MV-4-11 (cell line): ENCODE measurements around the gene TMEM108.
"Not testable (repeated sequence)": the region's sequence is repeated elsewhere in the genome, so short reads cannot be mapped to it uniquely, and the experiment has no call there.

Source experiments
- DNase-seq: peaks from one replicate; lab custom pipeline; 2025; lab: John Stamatoyannopoulos, UW

Gene TMEM108

GRCh38 chr3:133038089-133038730 lies at the start of gene TMEM108:
Gene TMEM108, plus strand, starts transcription at chr3:133038391.
- no peak for DNase-seq

DNA sequence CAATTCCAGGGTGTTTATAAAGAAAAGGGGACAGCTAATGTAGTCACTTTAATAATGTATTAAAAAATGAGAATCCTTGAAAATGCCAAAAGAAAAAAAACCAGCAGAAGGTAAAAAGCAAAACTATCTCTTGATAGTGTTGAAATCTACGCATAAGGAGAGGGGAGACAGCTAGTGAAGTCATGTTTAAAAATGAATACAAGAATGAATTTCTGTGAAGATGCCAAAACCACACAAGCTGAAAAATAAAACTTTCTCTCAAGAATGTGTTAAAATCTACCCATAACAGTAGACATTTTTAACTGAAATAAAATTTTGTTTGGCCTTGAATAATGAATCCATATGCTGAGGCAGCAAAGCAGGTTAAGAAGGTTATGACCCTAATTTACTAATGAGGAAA lies 42.2 kb upstream of the TMEM108 start:
- DNase-seq, result no peak

GRCh38 chr3:132997404-132998185 lies 40.6 kb upstream of the TMEM108 start:
- DNase-seq, result no peak

DNA sequence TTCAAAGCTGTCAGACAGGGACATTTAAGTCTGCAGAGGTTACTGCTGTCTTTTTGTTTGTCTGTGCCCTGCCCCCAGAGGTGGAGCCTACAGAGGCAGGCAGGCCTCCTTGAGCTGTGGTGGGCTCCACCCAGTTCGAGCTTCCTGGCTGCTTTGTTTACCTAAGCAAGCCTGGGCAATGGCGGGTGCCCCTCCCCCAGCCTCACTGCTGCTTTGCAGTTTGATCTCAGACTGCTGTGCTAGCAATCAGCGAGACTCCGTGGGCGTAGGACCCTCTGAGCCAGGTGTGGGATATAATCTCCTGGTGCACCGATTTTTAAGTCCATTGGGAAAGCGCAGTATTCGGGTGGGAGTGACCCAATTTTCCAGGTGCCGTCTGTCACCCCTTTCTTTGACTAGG lies 33.2 kb upstream of the TMEM108 start:
- not testable (repeated sequence) for DNase-seq

- DNase-seq, result no peak
These were observed 30.6 kb upstream of the TMEM108 start for GRCh38 chr3:133007601-133008000.

DNA sequence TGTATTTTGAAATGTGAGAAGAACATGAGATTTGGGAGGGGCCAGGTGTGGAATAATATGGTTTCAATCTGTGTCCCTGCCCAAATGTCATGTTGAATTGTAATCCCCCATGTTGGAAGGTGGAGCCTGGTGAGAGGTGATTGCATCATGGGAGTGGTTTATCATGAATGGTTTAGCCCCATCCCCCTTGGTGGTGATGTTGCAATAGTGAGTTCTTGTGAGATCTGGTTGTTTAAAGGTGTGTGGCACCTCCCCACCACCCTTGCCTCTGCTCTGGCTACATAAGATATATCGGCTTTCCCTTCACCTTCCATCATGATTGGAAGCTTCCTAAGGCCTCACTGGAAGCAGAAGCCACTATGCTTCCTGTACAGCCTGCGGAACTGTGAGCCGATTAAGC lies 23.9 kb upstream of the TMEM108 start:
- no peak for DNase-seq

GRCh38 chr3:133015573-133015972 lies 22.6 kb upstream of the TMEM108 start:
- DNase-seq, result not testable (repeated sequence)

DNA sequence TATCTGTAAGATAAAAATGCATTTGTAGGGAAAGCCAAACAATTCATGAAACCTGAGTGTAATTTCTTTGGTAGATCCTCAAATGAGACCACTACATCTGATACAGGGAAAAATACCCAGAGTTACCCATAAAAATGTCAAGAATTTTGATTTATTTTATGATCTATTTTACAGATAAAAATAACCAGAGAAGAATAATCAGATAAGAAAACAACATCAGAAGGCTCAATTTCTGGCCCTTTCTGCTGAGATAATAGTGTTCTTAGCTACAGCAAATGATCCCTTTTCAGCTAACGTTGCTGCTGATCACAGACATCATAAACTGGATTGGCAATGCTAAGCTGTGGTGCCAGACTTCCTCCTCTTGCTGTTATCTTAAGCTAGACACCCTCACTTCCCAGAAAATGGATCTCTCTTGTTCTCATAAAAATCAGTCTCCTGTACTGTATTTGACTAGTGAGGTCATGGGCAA lies 21.3 kb upstream of the TMEM108 start:
- no peak for DNase-seq

DNA sequence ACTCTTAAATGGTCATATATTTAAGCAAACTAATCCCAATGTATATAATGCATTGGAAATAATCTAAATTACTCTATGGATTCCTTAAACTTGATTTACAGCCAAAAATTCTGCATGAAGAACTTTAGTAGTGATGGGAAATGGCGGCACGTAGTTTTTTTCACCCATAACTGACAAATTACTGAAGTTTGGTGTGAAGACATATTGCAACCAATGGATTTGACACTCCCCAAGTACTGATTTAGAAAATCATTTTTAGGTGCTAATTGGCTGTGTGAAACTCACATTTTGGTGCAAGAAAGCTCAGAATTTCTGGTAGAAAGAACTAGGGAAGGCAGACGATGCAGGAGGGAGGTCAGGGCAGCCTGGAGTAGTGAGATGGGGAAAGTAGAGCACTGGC lies 19.3 kb upstream of the TMEM108 start:
- no peak for DNase-seq

- DNase-seq, result no peak
These were observed 17.0 kb upstream of the TMEM108 start for GRCh38 chr3:133021206-133021605.

GRCh38 chr3:133023362-133023761 lies 14.8 kb upstream of the TMEM108 start:
- DNase-seq, result no peak

DNA sequence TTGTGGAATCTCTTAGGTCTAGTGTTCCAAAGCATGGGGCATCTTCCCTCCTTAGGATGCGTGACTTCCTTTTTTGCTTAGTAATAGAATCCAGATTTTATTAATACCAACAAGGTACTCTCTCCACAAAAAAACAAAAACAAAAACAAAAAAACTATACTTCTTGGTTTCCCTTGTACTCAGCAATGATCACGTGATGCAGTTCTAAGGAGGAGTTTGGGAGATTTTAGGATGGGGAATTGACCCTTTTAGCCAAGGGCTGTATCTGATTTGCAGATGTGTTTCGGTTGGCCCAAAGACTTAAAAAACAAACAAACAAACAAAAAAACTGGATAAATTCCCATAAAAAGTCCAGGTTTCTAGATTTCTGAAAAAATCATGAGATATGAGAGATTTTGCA lies 12.6 kb upstream of the TMEM108 start:
- DNase-seq, result no peak

GRCh38 chr3:133032301-133032700 lies 5.9 kb upstream of the TMEM108 start:
- no peak for DNase-seq

GRCh38 chr3:133037436-133037835 lies 755 bp upstream of the TMEM108 start:
- no peak for DNase-seq

DNA sequence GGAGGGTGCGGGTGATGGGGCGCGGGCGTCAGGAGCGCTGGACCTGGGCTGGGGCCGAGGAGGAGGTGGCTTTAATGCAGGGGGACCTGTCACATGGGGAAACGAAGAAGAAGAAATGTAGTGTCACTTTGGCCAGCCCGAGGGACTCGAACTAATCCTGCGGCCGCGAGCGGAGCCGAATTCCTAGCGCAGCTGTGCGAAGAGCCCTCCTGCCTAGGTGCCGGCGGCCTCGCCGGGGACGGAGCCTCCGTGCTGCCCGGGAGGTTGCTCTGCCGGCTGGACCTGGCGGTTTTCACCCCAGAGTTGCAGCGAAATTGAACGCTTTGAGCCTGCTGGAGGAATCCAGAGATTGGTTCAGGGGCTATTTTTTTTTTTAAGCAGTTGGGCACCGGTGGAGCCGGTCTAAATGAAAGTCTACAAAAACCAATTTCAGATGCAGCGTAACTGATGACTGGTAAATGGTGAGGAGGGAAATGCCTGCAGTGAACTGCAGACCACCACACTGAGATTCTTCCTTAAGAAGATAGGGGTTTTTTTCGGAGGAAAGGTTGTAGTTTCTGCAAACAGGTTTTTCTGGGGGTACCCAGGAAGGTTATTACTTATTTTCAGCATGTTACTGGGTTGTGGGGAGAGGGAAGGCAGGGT lies 662 bp downstream of the TMEM108 start:
- no peak for DNase-seq

- DNase-seq, result peak; percentile 28
These were observed 2.7 kb downstream of the TMEM108 start for GRCh38 chr3:133040696-133041523.

DNA sequence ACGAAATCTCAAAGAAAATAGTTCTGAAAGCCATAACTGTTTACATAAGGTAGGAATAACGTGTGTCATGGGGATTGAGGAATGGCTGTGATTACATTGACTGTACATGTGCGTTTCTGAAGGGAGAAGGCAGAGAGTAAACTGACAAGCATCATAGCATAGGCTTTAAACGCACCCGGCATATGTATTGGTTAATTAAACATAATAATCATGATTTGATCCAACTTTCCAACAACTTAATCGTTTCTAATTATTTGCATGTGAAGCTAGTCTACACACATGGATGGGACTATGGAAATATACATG lies 3.3 kb downstream of the TMEM108 start:
- DNase-seq, result no peak

GRCh38 chr3:133042778-133043177 lies 4.6 kb downstream of the TMEM108 start:
- DNase-seq, result no peak

DNA sequence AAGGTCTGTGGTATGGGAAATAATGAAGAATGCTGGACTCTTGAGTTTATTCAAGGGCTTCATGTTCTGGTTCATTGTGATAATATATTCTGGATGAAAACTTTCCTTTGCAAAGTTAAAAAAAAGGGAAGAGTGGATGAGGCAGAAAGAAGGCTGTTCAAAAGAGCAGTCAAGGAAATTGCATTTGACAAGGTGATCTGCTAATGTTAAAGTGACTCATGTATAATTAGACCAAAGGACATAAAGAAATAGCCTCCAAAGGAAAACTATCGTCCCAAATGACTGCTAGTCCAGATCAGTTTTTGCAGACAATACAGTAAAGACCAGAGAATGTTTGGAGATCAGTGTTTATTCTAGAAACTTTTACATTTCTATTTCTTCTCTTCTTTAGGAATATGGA lies 9.8 kb downstream of the TMEM108 start:
- no peak for DNase-seq

DNA sequence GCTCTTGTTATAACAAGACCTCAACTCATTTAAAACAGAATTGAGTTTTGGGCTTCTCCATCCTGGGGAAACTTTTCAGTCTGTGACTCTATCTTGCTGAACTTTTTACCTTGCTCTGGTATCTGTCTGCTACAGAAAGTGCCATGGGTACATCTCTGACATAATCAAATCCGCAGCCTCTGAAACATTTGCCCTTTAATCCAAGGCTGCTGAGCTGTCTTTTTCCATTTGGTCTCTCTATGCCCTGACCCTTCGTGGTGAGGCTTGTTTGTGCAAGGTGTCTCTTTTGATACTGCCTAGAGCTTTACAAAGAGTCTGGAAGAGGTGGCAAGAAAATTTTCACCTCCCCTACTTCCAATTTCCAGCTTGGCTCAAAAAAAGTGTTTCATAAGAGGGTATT lies 11.3 kb downstream of the TMEM108 start:
- no peak for DNase-seq

- DNase-seq, result no peak
These were observed 12.7 kb downstream of the TMEM108 start for GRCh38 chr3:133050891-133051290.

DNA sequence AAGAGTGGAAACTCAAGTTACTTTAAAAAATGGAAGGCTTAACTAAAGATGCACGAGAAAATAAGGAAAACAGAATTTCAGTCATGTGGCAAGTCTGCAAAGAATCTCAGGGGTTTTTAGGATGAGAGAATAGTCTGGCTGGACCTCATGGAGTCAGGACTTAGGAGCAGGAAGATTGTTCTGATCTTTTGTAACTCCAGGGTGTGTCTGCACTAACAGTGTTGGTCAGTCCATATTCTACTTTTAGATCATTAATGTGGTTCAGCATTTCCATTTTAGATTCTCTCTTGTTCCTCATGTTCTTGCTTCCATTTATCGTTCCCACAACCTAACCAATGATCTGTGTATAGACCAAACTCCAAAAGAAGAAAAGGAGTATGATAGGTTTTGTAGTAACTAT lies 15.3 kb downstream of the TMEM108 start:
- DNase-seq, result no peak
